Spleen (tissue), 11 donors: ENCODE data around the gene CTNNA1. TPM values are rescaled to one million over a fixed set of nuclear protein-coding genes. Genes with fewer than 3 reads are reported as not detected.

ENCODE experiments used
- DNase-seq: peaks from one replicate; pipeline ENCODE4 v3.0.0-alpha.2; 2020
- H3K27ac ChIP-seq, 8 donors: fragments of 200-600 bp; sonication (generic) in 7 of 8; 1 replicate in 4 of 8; 2 replicates in 4 of 8; pipeline versions ENCODE4 v1.5.0 to v1.8.0; 2016 to 2021; ENCODE audit warnings: inconsistent platforms in 4 of 8, mild to moderate bottlenecking in 4 of 8, moderate library complexity in 1 of 8
- H3K27me3 ChIP-seq, 7 donors: fragments of 200-600 bp; sonication (generic) in 6 of 7; replicated peaks in 1 of 7; 1 replicate in 4 of 7; 2 replicates in 3 of 7; pipeline versions ENCODE4 v1.5.0 to v1.8.0; 2016 to 2021; ENCODE audit warnings: inconsistent platforms in 3 of 7, mild to moderate bottlenecking in 1 of 7
- H3K36me3 ChIP-seq, 6 donors: fragments of 200-600 bp; sonication (generic) in 5 of 6; 1 replicate in 4 of 6; 2 replicates in 2 of 6; pipeline versions ENCODE4 v1.5.0 to v1.8.0; 2016 to 2021; ENCODE audit warnings: inconsistent platforms in 2 of 6
- H3K4me1 ChIP-seq, 6 donors: fragments of 200-600 bp; sonication (generic) in 5 of 6; 1 replicate in 3 of 6; 2 replicates in 3 of 6; pipeline versions ENCODE4 v1.5.0 to v1.8.0; 2016 to 2021; ENCODE audit warnings: inconsistent platforms in 3 of 6
- H3K4me3 ChIP-seq, 8 donors: fragments of 200-600 bp; sonication (generic) in 7 of 8; 1 replicate in 4 of 8; 2 replicates in 4 of 8; pipeline versions ENCODE4 v1.5.0 to v1.8.0; 2016 to 2021; ENCODE audit warnings: inconsistent platforms in 4 of 8, mild to moderate bottlenecking in 4 of 8, moderate library complexity in 2 of 8
- H3K9me3 ChIP-seq, 8 donors: fragments of 200-600 bp; sonication (generic) in 7 of 8; 1 replicate in 4 of 8; 2 replicates in 4 of 8; pipeline versions ENCODE4 v1.5.0 to v1.8.0; 2016 to 2021; ENCODE audit warnings: inconsistent platforms in 4 of 8
- POLR2A ChIP-seq, 3 donors: fragments of 450-650 bp; IDR thresholded peaks; one replicate each; pipeline ENCODE4 v1.5.1; 2017; ENCODE audit warnings: antibody characterized with exemption in 3 of 3, mild to moderate bottlenecking in 1 of 3
- POLR2AphosphoS5 ChIP-seq, 3 donors: sonication (generic); formaldehyde crosslinking; IDR thresholded peaks; one replicate each; pipeline ENCODE4 v1.5.1; 2017; ENCODE audit warnings: antibody characterized with exemption in 3 of 3
- WGBS, 5 donors: extraction: QIAGEN DNeasy Blood & Tissue Kit in 3 of 5; methylation state at CpG; one replicate each; pipeline versions ENCODE4 v1.1.5 to v1.1.7; 2013 to 2018; 5-methylcytosine and 5-hydroxymethylcytosine counted together
- intact Hi-C: fragments of 100-400 bp; cut with DNase I; formaldehyde crosslinking; loops from one replicate; pipeline ENCODE4 v1.15.0; 2023; ENCODE audit warnings: low total_unique reads
- polyA plus RNA-seq, 3 donors: library from polyadenylated mRNA; stranded (reverse); fragments of 200-250 nt; gene quantifications; one replicate each; pipeline ENCODE4 v1.2.1, GENCODE V29; 2013
- total RNA-seq, 7 donors: library from RNA; depleted of rRNA in 3 of 7; stranded (reverse); fragments of >200 nt in 3 of 7; fragmentation: NEBNext Ultra II Directional in 4 of 7; extraction: Animal tissue kit (Norgen Biotek cat#: 25700) in 4 of 7; gene quantifications; one replicate each; pipeline versions ENCODE4 v1.1.0 to v1.2.1, GENCODE V29; 2016 to 2021
- TF ChIP-seq, protein P1 (sequence below), 11 experiments: fragments of 200-600 bp in 7 of 11; fragments of 450-650 bp in 4 of 11; sonication (generic) in 4 of 11; IDR thresholded peaks in 8 of 11; conservative IDR thresholded peaks in 3 of 11; 1 replicate in 7 of 11; 2 replicates in 4 of 11; pipeline versions ENCODE4 v1.4.0 to v1.8.0; 2016 to 2021; ENCODE audit warnings: antibody characterized with exemption in 11 of 11, inconsistent platforms in 4 of 11, mild to moderate bottlenecking in 1 of 11
- donor health status: healthy with polysubstance abuse.
- donor health status: DM: no; HTN: no; CAD: no; lungs with moderate emphysema.
- donor health status: DM: no; HTN: no; CAD: no.
- donor health status: Bipolar disorder and iron deficiency.
- donor health status: healthy.
- donor health status: DM: no; HTN: no; CAD: no.
- donor health status: DM: yes; HTN: yes; CAD: no.

The CTNNA1 gene
- total and polyA plus RNA-seq, 10 donors: 26.7 to 313 (median 186) TPM

DNA sequence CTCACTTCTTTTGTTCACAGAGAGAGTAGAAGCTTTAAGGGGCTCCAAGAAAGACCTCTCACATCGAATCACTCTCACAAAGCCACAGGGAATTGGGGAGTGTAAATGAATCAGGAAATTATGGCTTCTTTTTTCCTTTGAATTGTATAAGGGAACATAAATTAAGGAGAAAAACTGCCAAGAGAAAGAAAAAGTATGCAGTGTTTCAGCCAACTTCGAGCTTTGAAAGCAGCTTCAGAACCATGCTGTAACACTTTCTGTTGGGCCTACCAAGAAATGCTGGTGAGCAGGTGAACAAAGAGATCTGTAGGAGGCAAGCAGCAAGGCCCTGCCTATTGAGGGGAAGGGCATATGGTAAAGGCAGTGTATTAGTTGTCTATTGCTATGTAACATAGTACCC, 33.4 kb upstream of the CTNNA1 start:
- TF ChIP-seq, protein P1, sequence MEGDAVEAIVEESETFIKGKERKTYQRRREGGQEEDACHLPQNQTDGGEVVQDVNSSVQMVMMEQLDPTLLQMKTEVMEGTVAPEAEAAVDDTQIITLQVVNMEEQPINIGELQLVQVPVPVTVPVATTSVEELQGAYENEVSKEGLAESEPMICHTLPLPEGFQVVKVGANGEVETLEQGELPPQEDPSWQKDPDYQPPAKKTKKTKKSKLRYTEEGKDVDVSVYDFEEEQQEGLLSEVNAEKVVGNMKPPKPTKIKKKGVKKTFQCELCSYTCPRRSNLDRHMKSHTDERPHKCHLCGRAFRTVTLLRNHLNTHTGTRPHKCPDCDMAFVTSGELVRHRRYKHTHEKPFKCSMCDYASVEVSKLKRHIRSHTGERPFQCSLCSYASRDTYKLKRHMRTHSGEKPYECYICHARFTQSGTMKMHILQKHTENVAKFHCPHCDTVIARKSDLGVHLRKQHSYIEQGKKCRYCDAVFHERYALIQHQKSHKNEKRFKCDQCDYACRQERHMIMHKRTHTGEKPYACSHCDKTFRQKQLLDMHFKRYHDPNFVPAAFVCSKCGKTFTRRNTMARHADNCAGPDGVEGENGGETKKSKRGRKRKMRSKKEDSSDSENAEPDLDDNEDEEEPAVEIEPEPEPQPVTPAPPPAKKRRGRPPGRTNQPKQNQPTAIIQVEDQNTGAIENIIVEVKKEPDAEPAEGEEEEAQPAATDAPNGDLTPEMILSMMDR (IDR thresholded peaks at IDR 0.05 in 8 of 11, conservative IDR thresholded peaks at IDR 0.05 in 3 of 11): no peak
- no peak for TF ChIP-seq POLR2AphosphoS5 (IDR thresholded peaks at IDR 0.05)
- no peak for TF ChIP-seq POLR2A (IDR thresholded peaks at IDR 0.05)
- Histone ChIP-seq H3K9me3 (no peaks in the 10 kb centered on the region), H3K27me3 (peaks cover 0 to 11% (median 0%) of the 10 kb centered on the region in 7 donors), H3K27ac (no peak overlapping the region), H3K4me1 (peaks cover 0 to 6% (median 0%) of the 10 kb centered on the region in 6 donors), H3K4me3 (no peak overlapping the region), H3K36me3 (no peaks in the 10 kb centered on the region)
- intact Hi-C loops: no loop called here
- WGBS, 5 donors: 71 to 83% (median 80%) methylated on average over 2 of the region's 2 CpGs
- DNase-seq: no peak

DNA sequence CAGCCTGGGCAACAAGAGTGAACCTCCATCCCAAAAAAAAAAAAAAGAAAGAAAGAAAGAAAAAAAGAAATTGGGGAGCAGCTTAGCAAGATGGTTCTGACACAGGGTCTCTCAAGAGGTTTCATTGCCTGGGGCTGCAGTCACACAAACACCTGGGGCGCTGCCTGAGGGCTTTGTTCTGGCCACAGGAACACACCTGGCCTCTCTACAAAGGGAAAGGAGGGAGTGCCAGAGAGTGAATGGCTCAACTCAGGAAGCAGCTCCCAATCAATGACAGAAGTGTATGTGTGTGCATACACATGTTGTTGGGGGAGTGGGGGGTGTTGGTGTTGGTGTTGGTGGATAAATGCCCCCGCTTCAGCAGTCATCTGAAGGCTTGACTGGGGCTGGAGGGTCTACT, 32.4 kb upstream of the CTNNA1 start:
- Histone ChIP-seq H3K4me1 (peaks cover 0 to 10% (median 0%) of the 10 kb centered on the region in 6 donors), H3K27ac (no peak overlapping the region), H3K4me3 (no peak overlapping the region), H3K27me3 (peaks cover 0 to 11% (median 0%) of the 10 kb centered on the region in 7 donors), H3K9me3 (no peaks in the 10 kb centered on the region), H3K36me3 (no peaks in the 10 kb centered on the region)
- intact Hi-C loops: no loop called here
- DNase-seq: no peak
- TF ChIP-seq POLR2A (IDR thresholded peaks at IDR 0.05) (no peak), POLR2AphosphoS5 (IDR thresholded peaks at IDR 0.05) (no peak)
- TF ChIP-seq, protein P1 (IDR thresholded peaks at IDR 0.05 in 8 of 11, conservative IDR thresholded peaks at IDR 0.05 in 3 of 11): no peak
- WGBS, 5 donors: 84 to 94% (median 90%) methylated on average over 2 of the region's 2 CpGs

DNA sequence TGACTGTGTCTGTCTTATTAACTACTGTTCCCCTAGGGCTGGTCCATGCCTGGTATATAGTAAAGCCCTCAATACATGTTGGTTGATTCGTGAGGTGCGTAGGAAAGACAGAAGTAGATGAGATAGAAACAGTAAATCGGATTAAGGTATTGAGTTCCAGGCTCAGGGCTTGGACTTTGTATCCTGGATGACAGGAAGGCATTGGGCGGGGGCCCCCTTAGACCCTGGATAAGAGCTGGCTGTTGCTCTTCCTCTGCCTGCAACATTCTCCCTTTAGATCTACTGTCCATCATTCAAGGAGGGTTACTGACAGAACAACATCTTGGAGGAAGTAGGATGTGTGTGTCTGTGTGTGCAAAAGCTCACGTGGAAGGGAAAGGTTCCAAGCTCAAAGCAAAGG, 31.2 kb upstream of the CTNNA1 start:
- 72 to 84% (median 77%) methylated on average over 5 of the region's 5 CpGs for WGBS, 5 donors
- intact Hi-C loops: no loop called here

DNA sequence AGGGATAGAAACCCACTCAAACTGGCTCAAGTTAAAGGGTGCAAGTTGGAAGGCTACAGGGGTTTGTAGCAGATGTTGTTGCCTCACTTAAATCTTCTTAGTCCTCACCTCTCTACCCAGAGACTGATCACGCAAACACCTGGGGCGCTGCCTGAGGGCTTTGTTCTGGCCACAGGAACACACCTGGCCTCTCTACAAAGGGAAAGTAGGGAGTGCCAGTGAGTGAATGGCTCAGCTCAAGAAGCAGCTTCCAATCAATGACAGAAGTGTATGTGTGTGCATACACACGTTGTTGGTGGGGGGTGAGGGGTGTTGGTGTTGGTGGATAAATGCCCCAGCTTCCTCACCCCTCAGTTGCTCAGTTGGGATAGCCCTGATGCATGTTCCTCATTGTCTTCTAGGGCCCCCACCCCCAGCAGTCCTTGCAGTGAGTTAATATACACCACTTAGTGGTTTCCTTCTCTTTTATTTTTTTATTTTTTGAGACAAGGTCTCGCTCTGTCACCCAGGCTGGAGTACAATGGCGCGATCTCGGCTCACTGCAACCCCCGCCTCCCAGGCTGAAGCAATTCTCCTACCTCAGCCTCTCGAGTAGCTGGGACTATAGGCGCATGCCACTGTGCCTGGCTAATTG, 30.6 kb upstream of the CTNNA1 start:
- H3K4me3 ChIP-seq: no peak overlapping the region
- TF ChIP-seq, protein P1 (IDR thresholded peaks at IDR 0.05 in 8 of 11, conservative IDR thresholded peaks at IDR 0.05 in 3 of 11): no peak
- TF ChIP-seq POLR2AphosphoS5 (IDR thresholded peaks at IDR 0.05) (no peak), POLR2A (IDR thresholded peaks at IDR 0.05) (no peak)
- H3K36me3 ChIP-seq: no peaks in the 10 kb centered on the region
- WGBS, 5 donors: 63 to 75% (median 70%) methylated on average over 10 of the region's 10 CpGs
- peaks cover 0 to 10% (median 0%) of the 10 kb centered on the region in 6 donors for H3K4me1 ChIP-seq
- DNase-seq: no peak
- H3K9me3 ChIP-seq: no peaks in the 10 kb centered on the region
- intact Hi-C loops: no loop called here
- no peak overlapping the region for H3K27ac ChIP-seq
- H3K27me3 ChIP-seq: peaks cover 0 to 6% (median 0%) of the 10 kb centered on the region in 7 donors

More for the DNA sequence above, 31.2 kb upstream of the CTNNA1 start:
- Histone ChIP-seq H3K27ac (no peak overlapping the region), H3K9me3 (no peaks in the 10 kb centered on the region), H3K27me3 (peaks cover 0 to 6% (median 0%) of the 10 kb centered on the region in 7 donors), H3K4me1 (peaks cover 0 to 10% (median 0%) of the 10 kb centered on the region in 6 donors), H3K36me3 (no peaks in the 10 kb centered on the region), H3K4me3 (no peak overlapping the region)
- no peak for DNase-seq
- TF ChIP-seq POLR2A (IDR thresholded peaks at IDR 0.05) (no peak), POLR2AphosphoS5 (IDR thresholded peaks at IDR 0.05) (no peak)
- TF ChIP-seq, protein P1 (IDR thresholded peaks at IDR 0.05 in 8 of 11, conservative IDR thresholded peaks at IDR 0.05 in 3 of 11): no peak
